Activated CD8-positive, alpha-beta memory T cell treated with anti-CD3 and anti-CD28 coated beads, Interleukin-2, amount 50 U/mL, for 4 hours (primary cell): ENCODE measurements around the gene FRK.
"Not testable (repeated sequence)": the region's sequence is repeated elsewhere in the genome, so short reads cannot be mapped to it uniquely, and the experiment has no call there.

Source experiments
- DNase-seq: peaks from one replicate; pipeline ENCODE4 v3.0.0-alpha.2; 2020

Gene FRK

GRCh38 chr6:116074732-116075390 is 14.2 kb upstream of the FRK start:
- DNase-seq: no peak

DNA sequence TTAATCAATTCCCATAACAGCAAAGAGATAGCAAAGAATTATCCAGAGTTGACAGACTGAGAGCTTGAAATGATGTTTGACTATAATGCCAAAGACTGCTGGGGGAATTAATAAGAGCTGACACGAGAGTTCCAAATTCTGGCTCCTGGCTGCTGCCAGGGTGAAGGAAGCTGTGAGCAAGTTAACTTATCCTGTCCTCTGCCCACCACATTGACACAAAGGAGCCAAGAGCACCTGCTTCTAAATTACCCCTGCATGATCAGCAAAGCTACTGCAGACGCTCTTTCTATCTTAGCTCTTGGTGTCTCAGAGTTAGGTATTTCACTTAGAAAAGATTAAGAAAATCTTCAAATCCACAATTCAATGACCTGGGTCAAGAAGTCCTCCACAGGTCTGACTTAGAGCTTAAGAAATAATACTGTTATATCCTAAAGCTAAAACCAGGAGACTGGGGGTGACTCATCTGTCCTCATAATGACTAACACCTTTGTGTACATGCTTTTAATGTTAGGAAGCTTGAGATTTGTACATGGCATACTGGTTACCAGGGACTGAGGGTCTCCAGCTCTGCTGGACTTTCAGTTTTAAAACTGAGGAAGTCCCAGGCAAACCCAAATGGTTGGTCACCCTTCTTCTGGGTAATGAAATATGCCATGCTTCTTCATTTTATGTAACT is 13.2 kb upstream of the FRK start:
- DNase-seq: no peak

DNA sequence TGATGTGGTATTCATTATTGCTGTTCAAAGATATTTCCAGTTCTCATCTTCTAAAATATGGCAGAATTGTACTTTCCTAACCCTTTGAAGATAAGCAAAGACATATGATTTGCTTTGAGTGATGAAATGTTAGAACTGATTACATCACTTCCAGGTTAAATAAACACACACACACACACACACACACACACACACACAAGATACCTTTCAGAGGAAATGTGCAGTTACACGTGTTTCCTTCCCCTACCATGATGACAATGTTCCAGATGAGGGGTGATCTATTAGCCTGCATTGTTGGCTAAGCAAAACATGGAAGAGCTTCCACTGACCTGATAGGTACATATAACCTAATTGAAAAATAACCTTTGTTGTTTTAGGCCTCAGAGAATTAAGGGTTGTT is 11.7 kb upstream of the FRK start:
- DNase-seq: no peak

DNA sequence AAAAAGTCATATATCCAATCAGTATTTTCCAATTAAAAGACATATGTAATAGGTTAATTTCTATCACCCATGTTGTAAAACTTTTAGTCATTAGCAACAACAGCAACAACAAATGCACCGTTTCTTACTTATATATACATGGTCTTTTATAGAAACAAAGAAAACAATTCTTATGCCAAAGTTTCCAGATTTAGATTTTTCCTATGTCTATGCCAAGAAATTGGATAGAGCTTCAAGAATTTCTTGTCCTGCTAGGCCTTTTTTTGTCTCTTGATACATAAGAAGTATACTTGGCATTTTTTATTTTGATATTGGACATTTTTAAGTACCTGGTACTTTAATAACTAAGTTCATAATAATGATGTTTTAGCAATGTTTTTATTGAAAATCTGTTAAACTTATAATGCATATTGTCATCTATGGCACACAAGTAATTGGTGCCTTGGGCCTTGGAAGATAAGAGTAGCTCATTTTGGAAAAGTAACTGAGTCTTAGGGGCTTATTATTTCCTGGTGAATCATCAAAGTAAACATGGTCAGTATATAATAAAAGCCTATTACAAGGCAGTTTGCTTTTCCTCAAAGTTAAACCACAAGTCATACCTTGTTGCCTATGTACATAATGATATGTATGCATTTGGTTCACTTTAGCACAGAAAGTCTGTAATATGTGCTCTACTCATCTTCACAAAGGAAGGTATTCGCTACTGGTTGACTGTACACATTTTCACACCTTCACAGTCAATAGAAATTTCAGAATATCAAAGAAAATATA is 10.1 kb upstream of the FRK start:
- DNase-seq: no peak

- no peak for DNase-seq
Measured at GRCh38 chr6:116070101-116070500, 9.4 kb upstream of the FRK start.

DNA sequence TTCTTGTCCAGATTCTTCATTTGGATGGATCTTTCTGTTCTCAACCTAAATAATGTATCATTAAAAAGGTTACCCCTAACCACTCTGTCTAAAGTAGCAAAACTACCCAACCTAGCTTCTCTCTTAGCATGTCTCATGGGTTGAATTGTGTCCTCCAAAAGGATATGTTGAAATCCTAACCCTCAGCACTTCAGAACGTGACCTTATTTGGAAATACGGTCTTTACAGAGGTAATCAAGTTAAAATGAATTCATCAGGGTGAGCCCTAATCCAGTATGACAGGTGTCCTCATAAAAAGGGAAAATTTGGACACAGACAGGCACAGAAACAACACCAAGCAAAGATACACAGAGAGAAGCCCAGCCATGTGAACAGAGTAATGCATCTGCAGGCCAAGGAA is 6.1 kb upstream of the FRK start:
- DNase-seq: no peak

DNA sequence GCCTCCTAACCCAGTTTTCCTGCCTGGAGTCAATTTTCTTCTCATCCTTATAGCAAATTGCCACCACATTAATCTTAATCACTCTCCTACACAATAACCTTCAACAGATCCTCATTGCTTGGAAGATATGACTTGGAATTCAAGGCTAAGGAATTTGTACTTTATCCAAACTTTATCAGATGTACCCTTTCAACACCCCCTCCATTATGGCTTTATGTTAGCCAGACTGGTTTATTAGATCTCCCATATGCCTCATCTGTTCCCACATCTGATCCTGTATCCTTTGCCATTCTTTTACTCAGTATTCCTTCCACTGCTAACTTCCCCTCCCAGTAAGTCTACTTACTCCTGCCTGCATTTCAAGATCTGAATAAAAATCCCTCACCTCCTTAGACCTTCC is 4.0 kb upstream of the FRK start:
- no peak for DNase-seq

- no peak for DNase-seq
Measured at GRCh38 chr6:116062496-116062895, 1.8 kb upstream of the FRK start.

DNA sequence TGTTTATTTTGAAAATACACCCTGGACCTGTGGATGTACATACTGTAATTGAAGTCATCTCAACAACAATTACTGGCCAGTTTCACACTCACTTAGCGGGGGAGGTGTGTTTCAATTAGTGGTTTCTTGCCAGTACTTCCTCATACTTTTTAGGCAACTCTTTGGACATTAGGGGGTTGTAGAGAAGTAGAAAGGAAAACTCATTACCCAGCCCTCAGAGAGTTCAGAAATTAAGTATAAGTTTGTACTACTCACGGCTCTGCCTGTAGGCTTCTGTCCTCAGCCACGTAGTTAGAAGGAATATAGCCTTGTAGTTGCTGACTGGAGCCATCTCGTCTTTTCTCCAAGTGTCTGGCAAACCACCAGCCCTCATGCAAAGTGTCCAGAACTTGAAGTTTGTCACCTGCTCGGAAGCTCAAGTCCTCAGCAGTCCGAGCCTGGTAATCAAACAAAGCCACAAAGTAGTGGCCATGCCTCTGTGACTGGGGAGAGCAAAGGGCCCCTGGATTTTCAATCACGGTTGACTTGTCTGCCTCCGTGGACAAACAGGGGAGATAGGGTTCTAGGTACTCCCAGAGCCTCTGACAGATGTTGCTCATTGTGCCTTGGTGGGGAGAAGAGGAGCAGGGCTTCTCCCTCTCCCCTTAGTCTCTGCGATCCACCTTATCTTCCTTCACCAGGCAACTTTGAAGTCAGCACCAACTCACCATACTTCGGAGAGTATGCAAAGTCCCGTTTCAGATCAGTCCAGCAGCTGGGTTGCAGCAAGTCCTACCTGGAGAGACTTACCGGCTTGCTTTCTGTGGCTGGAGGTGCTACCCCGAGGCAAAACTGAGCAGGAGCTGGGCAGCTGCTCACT is 749 bp downstream of the FRK start:
- no peak for DNase-seq

- DNase-seq: no peak
Measured at GRCh38 chr6:116057766-116058165, 2.9 kb downstream of the FRK start.

GRCh38 chr6:116055513-116055912 is 5.2 kb downstream of the FRK start:
- DNase-seq: no peak

- no peak for DNase-seq
Measured at GRCh38 chr6:116051244-116051643, 9.4 kb downstream of the FRK start.

DNA sequence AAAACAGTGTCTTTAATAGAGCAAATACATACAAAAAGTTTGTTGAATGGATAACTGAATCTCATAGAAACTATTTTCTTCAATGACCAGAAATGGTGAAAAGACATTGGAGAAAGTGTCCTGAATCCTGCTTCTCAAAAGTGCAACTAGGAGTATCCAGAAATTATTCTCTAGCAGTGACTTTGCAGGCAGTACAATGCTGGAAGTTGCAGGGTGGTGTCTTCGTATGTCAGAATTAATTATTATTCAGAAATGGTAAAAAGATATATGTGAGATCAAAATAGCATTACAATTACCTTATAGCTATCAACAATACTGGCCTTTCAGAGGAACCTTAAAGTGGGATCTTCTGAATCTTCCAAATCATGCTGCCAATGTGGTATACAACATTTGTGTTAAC is 10.0 kb downstream of the FRK start:
- DNase-seq: no peak

DNA sequence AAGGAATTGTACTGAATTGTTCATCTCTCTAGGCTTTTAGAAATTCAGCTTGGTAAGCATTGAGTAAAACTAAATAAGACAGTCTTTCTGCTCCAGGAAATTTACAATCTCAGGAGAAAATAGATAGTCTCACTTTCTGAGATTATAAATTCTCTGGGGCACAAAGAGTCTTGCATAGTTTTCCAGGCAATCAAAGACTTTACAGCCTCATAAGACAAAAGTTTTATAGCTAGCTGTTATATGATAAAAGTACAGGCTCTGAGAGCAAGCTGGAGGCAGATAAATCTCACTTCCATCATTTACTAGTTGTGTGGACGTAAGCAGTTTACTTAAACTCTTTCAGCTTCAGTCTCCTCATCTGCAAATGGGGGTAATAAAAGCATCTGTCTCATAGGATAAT is 11.4 kb downstream of the FRK start:
- DNase-seq: no peak

DNA sequence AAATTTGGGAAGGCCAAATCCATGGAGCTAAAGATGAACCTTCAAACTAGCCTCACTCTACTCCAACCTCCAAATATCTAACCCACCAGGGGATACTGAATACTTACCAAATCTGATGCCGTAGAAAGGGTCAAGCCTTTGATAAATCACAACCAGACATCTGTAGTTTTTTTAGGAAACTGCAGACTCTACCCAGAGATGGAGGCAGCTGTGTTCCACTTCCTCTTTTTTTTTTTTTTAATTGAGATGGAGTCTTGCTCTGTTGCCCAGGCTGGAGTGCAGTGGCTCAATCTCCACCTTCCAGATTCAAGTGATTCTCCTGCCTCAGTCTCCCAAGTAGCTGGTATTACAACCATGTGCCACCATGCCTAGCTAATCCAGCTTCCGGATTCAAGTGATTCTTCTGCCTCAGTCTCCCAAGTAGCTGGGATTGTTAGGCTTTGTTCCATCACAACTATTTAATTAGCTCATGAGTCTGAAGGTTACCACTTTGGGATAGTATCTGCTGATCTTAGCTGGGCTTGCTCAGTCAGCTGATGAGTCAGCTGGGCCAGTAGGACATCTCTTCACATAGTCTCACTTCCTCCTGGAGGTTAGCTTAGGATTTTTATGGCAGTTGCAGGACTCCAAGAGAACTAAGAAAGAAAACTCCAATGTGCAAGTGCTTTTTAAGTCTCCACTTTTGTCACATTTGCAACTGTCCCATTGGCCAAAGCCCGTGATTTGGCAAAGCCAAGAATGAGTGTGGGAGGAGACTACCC is 13.3 kb downstream of the FRK start:
- no peak for DNase-seq

DNA sequence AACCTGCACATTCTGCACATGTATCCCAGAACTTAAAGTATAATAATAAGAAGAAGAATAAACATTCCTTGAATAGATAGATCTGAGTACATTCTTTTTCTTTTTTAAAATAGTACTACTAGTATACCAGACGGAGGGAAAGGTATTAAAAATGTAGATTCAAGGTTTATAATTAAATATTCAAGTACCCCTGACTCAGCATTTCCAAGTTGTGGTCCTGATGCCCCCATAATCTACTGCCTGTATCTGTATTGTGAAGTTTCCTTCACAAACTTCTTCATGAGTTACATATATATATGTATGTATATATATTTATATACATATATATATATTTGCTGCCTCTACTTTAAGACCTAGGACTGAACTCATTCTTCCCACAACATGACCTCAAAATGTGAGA is 14.0 kb downstream of the FRK start:
- no peak for DNase-seq

GRCh38 chr6:116046272-116046671 is 14.4 kb downstream of the FRK start:
- not testable (repeated sequence) for DNase-seq

DNA sequence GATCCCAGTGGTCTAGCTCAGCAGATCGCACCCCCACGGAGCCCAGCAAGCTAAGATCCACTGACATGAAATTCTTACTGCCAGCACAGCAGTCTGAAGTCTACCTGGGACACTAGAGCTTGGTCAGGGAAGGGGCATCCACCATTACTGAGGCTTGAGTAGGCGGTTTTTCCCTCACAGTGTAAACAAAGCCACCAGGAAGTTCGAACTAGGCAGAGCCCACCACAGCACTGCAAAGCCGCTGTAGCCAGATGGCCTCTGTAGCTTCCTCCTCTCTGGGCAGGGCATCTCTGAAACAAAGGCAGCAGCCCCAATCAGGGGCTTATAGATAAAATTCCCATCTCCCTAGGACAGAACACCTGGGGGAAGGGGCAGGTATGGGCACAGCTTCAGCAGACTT is 18.8 kb downstream of the FRK start:
- no peak for DNase-seq

DNA sequence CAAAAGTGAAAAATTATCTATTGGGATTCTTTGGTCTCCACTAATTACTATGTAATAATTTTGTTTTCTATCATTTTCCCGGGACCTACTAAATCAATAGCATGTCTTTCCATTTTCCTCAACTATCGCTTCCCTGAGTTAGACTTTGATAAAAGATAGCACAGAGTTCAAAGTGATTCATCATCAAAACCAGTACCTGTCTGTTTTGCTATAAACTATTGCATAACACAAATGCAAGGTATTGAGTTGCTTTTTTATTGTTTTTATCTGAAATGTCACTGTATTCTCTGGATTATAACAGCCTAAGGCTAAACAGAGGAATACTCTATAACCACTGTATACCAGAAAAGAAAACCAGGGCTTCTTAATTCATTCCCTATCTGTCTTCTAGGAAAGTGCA is 19.7 kb downstream of the FRK start:
- no peak for DNase-seq

DNA sequence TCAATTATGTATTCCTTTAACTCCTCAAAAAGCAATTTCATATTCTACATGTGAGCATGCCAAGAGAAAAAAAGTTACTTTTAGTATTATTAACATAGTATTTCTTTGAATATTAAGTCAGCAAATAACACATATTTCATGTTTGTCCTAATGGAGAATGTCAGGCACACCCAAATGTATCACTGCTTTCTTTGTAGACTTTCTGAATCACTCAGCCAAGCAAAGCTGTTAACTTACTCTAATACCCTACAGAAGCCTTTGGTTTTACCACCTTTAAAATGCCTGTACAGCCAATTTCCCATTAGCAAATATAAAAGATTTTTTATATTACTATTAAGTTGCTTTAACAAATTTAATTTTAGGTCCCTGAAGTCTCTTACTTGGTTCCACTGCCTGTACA is 23.8 kb downstream of the FRK start:
- no peak for DNase-seq

DNA sequence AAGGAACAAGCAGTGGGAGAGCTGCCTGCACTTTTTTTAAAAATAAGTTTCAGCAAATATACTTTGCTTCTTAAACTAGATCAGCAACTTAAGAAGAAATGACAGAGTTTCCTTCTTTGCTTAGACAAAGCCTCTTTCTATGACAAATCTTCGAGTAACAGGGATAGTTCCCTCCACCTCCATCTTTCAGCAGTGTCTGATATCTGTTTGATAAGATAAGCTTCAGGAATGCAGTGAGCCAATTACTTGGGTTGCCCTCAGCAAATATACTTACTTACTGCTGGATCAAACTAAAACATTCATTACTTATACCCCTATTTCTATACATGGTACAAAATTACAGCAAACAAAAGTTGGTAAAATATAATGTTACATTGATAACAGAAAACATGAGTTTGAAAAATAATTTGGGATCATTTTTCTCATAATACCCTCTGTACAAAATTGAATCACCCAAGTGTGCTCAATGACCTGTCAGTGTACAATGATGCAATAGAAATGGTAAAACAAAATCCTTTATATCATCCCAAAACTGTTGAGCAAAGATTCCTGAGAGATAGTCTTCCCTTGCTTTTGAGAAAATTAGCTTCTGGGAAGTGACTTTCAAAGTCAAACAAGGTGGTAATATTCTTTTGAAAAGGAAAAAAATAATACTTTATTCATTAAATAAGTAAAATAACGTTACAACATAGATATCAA is 24.5 kb downstream of the FRK start:
- DNase-seq: no peak

- DNase-seq: no peak
Measured at GRCh38 chr6:116035616-116036015, 25.1 kb downstream of the FRK start.
